Brain microvascular endothelial cell (primary cell): ENCODE results near the gene OLA1.

Experiments used
- DNase-seq: peaks from one replicate; pipeline ENCODE4 v3.0.0-alpha.2; 2020
- H3K27ac ChIP-seq: fragments of 250-450 bp; sonication (Bioruptor Pico); 2 replicates; pipeline ENCODE4 v1.5.1; 2020; ENCODE audit warnings: mild to moderate bottlenecking, moderate library complexity
- H3K27me3 ChIP-seq: fragments of 250-450 bp; sonication (Bioruptor Pico); replicated peaks from 2 replicates; pipeline ENCODE4 v1.5.1; 2020; ENCODE audit warnings: mild to moderate bottlenecking
- H3K36me3 ChIP-seq: fragments of 250-450 bp; sonication (Bioruptor Pico); replicated peaks from 2 replicates; pipeline ENCODE4 v1.5.1; 2020; ENCODE audit warnings: mild to moderate bottlenecking
- H3K4me3 ChIP-seq: 2 replicates; pipeline ENCODE4 v1.5.1; 2011; ENCODE audit warnings: low read depth, mild to moderate bottlenecking, control low read depth, low read length, moderate library complexity
- in situ Hi-C: cut with HindIII; loops from 2 replicates; pipeline ENCODE4 v1.10.0; 2017; ENCODE audit warnings: low sequenced_read_pairs, low pct_ligation_motif_present
- TF ChIP-seq, protein P1 (sequence below): IDR thresholded peaks from 2 replicates; pipeline ENCODE4 v1.5.1; 2011; ENCODE audit warnings: low read depth, mild to moderate bottlenecking, moderate library complexity, low read length, control low read depth, inconsistent platforms; ENCODE audit errors: missing control alignments

Gene OLA1

DNA sequence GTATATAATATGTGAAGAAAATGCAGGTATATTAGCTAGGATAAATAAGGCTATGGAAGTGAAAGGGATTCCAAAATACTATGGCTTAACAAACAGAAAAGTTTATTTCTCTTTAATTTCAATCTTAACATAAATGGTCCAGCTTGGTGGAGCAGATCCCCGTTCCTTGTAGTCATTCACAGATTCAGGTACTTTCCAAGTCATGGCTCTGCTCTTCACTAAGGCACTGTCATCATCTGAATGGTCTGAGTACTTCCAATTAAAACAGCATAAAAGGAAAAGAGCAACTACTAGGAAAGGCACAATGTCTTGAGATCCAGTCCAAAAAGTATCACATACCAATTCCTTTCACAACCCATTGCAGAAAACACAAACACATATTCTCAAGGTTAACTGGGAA lies 63.4 kb downstream of the OLA1 start:
- Histone ChIP-seq H3K27ac (no peak overlapping the region), H3K36me3 (no peaks in the 10 kb centered on the region), H3K27me3 (no peaks in the 10 kb centered on the region), H3K4me3 (no peak overlapping the region)
- TF ChIP-seq, protein P1, sequence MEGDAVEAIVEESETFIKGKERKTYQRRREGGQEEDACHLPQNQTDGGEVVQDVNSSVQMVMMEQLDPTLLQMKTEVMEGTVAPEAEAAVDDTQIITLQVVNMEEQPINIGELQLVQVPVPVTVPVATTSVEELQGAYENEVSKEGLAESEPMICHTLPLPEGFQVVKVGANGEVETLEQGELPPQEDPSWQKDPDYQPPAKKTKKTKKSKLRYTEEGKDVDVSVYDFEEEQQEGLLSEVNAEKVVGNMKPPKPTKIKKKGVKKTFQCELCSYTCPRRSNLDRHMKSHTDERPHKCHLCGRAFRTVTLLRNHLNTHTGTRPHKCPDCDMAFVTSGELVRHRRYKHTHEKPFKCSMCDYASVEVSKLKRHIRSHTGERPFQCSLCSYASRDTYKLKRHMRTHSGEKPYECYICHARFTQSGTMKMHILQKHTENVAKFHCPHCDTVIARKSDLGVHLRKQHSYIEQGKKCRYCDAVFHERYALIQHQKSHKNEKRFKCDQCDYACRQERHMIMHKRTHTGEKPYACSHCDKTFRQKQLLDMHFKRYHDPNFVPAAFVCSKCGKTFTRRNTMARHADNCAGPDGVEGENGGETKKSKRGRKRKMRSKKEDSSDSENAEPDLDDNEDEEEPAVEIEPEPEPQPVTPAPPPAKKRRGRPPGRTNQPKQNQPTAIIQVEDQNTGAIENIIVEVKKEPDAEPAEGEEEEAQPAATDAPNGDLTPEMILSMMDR, result no peak
- in situ Hi-C loops, result no loop called here
- no peak for DNase-seq

DNA sequence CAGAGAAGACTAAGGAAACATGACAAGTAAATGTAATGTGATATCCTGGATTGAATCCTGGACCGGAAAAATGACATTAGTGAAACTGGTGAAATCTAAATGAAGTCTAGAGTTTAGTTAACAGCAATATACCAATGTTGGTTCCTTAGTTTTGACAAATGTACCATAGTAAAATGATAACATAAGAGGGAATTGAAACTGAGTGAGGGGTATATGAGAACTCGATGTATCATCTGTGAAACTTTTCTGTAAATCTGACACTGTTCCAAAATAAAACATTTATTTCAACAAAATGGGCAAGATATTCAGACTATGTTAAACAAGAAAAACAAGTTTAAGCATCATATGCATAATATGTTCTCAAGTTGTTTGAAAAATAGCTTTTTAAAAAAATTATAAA lies 63.8 kb downstream of the OLA1 start:
- no peaks in the 10 kb centered on the region for H3K27me3 ChIP-seq
- H3K4me3 ChIP-seq, result no peak overlapping the region
- H3K27ac ChIP-seq, result no peak overlapping the region
- TF ChIP-seq, protein P1, result no peak
- in situ Hi-C loops, result no loop called here
- no peak for DNase-seq
- H3K36me3 ChIP-seq, result no peaks in the 10 kb centered on the region

DNA sequence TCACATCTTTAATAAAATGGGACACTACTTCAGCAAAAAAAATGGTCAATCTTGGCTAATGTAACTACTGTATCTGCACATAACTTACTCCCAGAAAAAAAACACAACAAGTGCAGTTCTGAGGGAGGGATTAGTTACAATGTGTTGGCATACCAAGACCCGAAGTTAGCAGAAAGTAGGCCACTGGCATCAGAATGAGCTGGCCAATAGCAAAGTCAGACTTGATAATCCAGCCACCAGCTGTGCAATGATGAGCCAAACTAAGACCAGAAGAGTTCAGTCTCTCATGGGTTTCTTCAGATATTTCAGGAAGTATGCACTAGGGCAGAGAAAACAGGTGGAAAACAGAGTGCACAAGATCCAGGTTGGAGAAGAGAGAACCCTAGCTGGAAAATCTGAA lies 65.3 kb downstream of the OLA1 start:
- no peaks in the 10 kb centered on the region for H3K27me3 ChIP-seq
- H3K36me3 ChIP-seq, result no peaks in the 10 kb centered on the region
- in situ Hi-C loops, result no loop called here
- TF ChIP-seq, protein P1, result no peak
- H3K4me3 ChIP-seq, result no peak overlapping the region
- DNase-seq, result no peak
- H3K27ac ChIP-seq, result no peak overlapping the region

DNA sequence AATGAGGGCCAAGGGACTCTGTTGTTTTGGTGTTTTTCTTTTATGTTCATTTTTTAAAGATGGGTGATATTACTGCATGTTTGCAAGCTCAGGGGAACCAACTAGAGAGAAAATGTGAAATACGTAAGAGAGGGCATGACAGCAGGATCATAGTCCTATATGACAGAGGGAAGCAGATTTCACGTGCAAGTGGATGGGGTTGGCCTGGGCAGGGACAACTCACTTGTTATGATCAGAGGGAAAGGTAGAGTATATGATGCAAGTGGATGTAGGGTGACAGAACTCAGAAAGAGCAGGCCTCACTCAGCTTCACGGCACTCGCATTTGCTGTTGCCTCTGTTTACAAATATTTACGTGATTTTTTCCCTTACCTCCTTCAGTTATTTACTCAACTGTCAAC lies 67.0 kb downstream of the OLA1 start:
- TF ChIP-seq, protein P1, result no peak
- H3K4me3 ChIP-seq, result no peak overlapping the region
- H3K36me3 ChIP-seq, result no peaks in the 10 kb centered on the region
- DNase-seq, result no peak
- no peaks in the 10 kb centered on the region for H3K27me3 ChIP-seq
- no peak overlapping the region for H3K27ac ChIP-seq
- in situ Hi-C loops, result no loop called here

DNA sequence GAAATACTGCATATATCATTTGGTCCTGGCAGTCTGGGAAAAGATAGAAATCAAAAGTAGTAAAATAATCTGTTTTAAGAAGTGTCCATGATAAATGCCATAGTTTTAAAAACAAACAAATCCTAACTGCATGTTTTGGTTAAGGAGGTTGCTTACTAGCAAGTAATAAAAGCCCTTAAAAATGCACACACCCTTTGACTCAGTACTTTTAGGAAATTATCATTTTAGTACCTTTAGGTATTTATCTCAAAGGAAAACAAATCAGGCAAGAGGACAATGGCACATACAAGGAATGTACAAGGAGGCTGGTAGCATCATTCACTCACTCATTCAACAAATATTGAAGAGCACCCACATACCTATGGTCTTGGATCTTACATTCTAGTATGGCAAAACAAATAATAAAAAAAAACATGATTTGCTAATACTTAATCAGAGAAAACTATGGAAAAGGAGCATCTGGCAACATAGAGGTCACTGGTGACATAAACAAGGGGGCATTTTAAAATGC lies 67.6 kb downstream of the OLA1 start:
- in situ Hi-C loops, result no loop called here
- TF ChIP-seq, protein P1, result no peak
- no peak for DNase-seq

DNA sequence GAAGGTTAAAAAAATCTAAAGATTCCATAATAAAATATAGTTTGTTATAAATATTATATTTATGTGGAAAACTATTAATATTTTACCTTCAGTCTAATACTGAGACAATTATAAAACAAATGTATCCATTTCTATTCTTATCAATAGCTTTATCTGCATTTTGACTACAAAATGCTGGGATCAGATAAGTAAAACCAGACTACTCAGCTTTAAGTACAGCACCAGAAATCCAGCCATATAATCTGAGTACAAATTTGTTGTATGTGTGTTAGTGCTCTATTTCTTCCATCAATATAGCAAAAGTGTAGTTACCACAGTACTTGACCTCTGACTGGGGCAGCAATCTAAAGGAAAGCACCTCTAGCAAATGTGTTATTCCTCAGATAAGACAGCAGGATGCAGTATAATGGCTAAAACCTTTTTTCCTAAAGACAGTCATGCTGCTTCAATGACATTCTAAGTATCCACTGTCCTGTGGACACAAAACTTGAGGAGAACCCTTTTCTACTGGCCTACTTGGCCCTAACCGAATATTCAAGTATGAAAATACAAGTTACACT lies 68.1 kb downstream of the OLA1 start:
- Histone ChIP-seq H3K4me3 (no peak overlapping the region), H3K27ac (no peak overlapping the region), H3K36me3 (no peaks in the 10 kb centered on the region), H3K27me3 (no peaks in the 10 kb centered on the region)
- TF ChIP-seq, protein P1, result peak; percentile 19
- no peak for DNase-seq
- in situ Hi-C loops, result no loop called here

More for the DNA sequence above, 67.6 kb downstream of the OLA1 start:
- Histone ChIP-seq H3K27me3 (no peaks in the 10 kb centered on the region), H3K27ac (no peak overlapping the region), H3K4me3 (no peak overlapping the region), H3K36me3 (no peaks in the 10 kb centered on the region)
